ENCODE results near the gene ZBTB38.

ZBTB38 gene

GRCh38 chr3:141346418-141346817, 21.9 kb upstream of the ZBTB38 start:
- DNase-seq (ENCODE audit: low read depth) = no peak
- no peak for TF ChIP-seq CTCF (conservative IDR thresholded peaks at IDR 0.05; ENCODE audit: control insufficient read depth, insufficient read depth, low read depth, low read length)
- H3K4me3 ChIP-seq (ENCODE audit: control insufficient read depth, low read depth, low read length) = no peak overlapping the region

GRCh38 chr3:141346839-141347238, 21.5 kb upstream of the ZBTB38 start:
- H3K4me3 ChIP-seq (ENCODE audit: control insufficient read depth, low read depth, low read length) = no peak overlapping the region
- DNase-seq (ENCODE audit: low read depth) = peak; percentile 33
- TF ChIP-seq CTCF (conservative IDR thresholded peaks at IDR 0.05; ENCODE audit: control insufficient read depth, insufficient read depth, low read depth, low read length) = no peak

GRCh38 chr3:141348837-141349236, 19.5 kb upstream of the ZBTB38 start:
- peak; percentile 68 for DNase-seq (ENCODE audit: low read depth)
- H3K4me3 ChIP-seq (ENCODE audit: control insufficient read depth, low read depth, low read length) = no peak overlapping the region
- no peak for TF ChIP-seq CTCF (conservative IDR thresholded peaks at IDR 0.05; ENCODE audit: control insufficient read depth, insufficient read depth, low read depth, low read length)

- DNase-seq (ENCODE audit: low read depth) = no peak
- no peak for TF ChIP-seq CTCF (conservative IDR thresholded peaks at IDR 0.05; ENCODE audit: control insufficient read depth, insufficient read depth, low read depth, low read length)
- no peak overlapping the region for H3K4me3 ChIP-seq (ENCODE audit: control insufficient read depth, low read depth, low read length)
These were observed 18.6 kb upstream of the ZBTB38 start for GRCh38 chr3:141349711-141350110.

- DNase-seq (ENCODE audit: low read depth) = no peak
- H3K4me3 ChIP-seq (ENCODE audit: control insufficient read depth, low read depth, low read length) = no peak overlapping the region
- no peak for TF ChIP-seq CTCF (conservative IDR thresholded peaks at IDR 0.05; ENCODE audit: control insufficient read depth, insufficient read depth, low read depth, low read length)
These were observed 17.6 kb upstream of the ZBTB38 start for GRCh38 chr3:141350666-141351065.

GRCh38 chr3:141352262-141352984, 15.9 kb upstream of the ZBTB38 start:
- no peak for TF ChIP-seq CTCF (conservative IDR thresholded peaks at IDR 0.05; ENCODE audit: control insufficient read depth, insufficient read depth, low read depth, low read length)

More at GRCh38 chr3:141352262-141352984, 15.9 kb upstream of the ZBTB38 start:
- no peak for DNase-seq (ENCODE audit: low read depth)
- H3K4me3 ChIP-seq (ENCODE audit: control insufficient read depth, low read depth, low read length) = no peak overlapping the region
